ENCODE measurements around the gene PALM2AKAP2. TPM values are rescaled to one million over a fixed set of nuclear protein-coding genes. Genes with fewer than 3 reads are reported as not detected.
"Not testable (repeated sequence)": the region's sequence is repeated elsewhere in the genome, so short reads cannot be mapped to it uniquely, and the experiment has no call there.

The PALM2AKAP2 gene
- total RNA-seq, 2 donors from 2014 or later: 5.0 TPM; not detected in 1

GRCh38 chr9:109815366-109815947 is 35.5 kb downstream of the PALM2AKAP2 start:
- peaks cover 0 to 2% of the 10 kb centered on the region in 2 donors for H3K9me3 Mint-ChIP-seq
- ATAC-seq (no peak), DNase-seq (ENCODE audit: low spot score in 2 of 2) (no peak)

GRCh38 chr9:109816490-109816889 is 36.5 kb downstream of the PALM2AKAP2 start:
- no peak for ATAC-seq

More at GRCh38 chr9:109815366-109815947, 35.5 kb downstream of the PALM2AKAP2 start:
- Mint-ChIP-seq H3K36me3 (no peaks in the 10 kb centered on the region), H3K27ac (no peak overlapping the region)

GRCh38 chr9:109817146-109817845 is 37.3 kb downstream of the PALM2AKAP2 start:
- no peak overlapping the region for H3K27ac Mint-ChIP-seq

More at GRCh38 chr9:109816490-109816889, 36.5 kb downstream of the PALM2AKAP2 start:
- Mint-ChIP-seq H3K9me3 (no peaks in the 10 kb centered on the region), H3K27ac (no peak overlapping the region), H3K36me3 (no peaks in the 10 kb centered on the region)
- no peak for DNase-seq (ENCODE audit: low spot score in 2 of 2)

GRCh38 chr9:109817846-109818472 is 38.0 kb downstream of the PALM2AKAP2 start:
- Mint-ChIP-seq H3K9me3 (peaks cover 4 to 8% of the 10 kb centered on the region in 2 donors), H3K36me3 (no peaks in the 10 kb centered on the region), H3K27ac (no peak overlapping the region)
- peak in 1 of 2 donors; percentile 74 for DNase-seq (ENCODE audit: low spot score in 2 of 2)
- ATAC-seq: peak; percentile 45 to 75

More at GRCh38 chr9:109817146-109817845, 37.3 kb downstream of the PALM2AKAP2 start:
- H3K36me3 Mint-ChIP-seq: no peaks in the 10 kb centered on the region
- H3K9me3 Mint-ChIP-seq: peaks cover 0 to 1% of the 10 kb centered on the region in 2 donors
- DNase-seq (ENCODE audit: low spot score in 2 of 2) (no peak), ATAC-seq (peak in 1 of 2 donors; percentile 3)

GRCh38 chr9:109821711-109822110 is 41.7 kb downstream of the PALM2AKAP2 start:
- Mint-ChIP-seq H3K9me3 (peaks cover 4 to 9% of the 10 kb centered on the region in 2 donors), H3K36me3 (no peaks in the 10 kb centered on the region), H3K27ac (no peak overlapping the region)
- DNase-seq (ENCODE audit: low spot score in 2 of 2): no peak
- ATAC-seq: no peak

- DNase-seq (ENCODE audit: low spot score in 2 of 2); ATAC-seq; H3K36me3 Mint-ChIP-seq; H3K27ac Mint-ChIP-seq: not testable (repeated sequence)
- peaks cover 4 to 16% of the 10 kb centered on the region in 2 donors for H3K9me3 Mint-ChIP-seq
Observed at GRCh38 chr9:109825383-109825782, 45.4 kb downstream of the PALM2AKAP2 start.

- no peak for DNase-seq (ENCODE audit: low spot score in 2 of 2)
- no peak for ATAC-seq
- Mint-ChIP-seq H3K9me3 (peaks cover 4 to 16% of the 10 kb centered on the region in 2 donors), H3K36me3 (no peaks in the 10 kb centered on the region), H3K27ac (no peak overlapping the region)
Observed at GRCh38 chr9:109826559-109826958, 46.6 kb downstream of the PALM2AKAP2 start.

GRCh38 chr9:109828254-109828653 is 48.3 kb downstream of the PALM2AKAP2 start:
- no peak for DNase-seq (ENCODE audit: low spot score in 2 of 2)
- H3K36me3 Mint-ChIP-seq: no peaks in the 10 kb centered on the region
- no peak for ATAC-seq
- H3K9me3 Mint-ChIP-seq: peaks cover 0 to 7% of the 10 kb centered on the region in 2 donors
- no peak overlapping the region for H3K27ac Mint-ChIP-seq
